Fibroblast of lung (primary cell): ENCODE measurements around the gene BAIAP2. TPM values are rescaled to one million over a fixed set of nuclear protein-coding genes. Genes with fewer than 3 reads are reported as not detected.

ENCODE experiments used
- DNase-seq, 2 donors: peaks; one replicate each; pipeline versions ENCODE4 v3.0.0 to v3.0.0-alpha.2; 2010; ENCODE audit warnings: low read depth in 2 of 2
- H2AFZ ChIP-seq: 2 replicates; pipeline ENCODE4 v1.5.1; 2012; ENCODE audit warnings: low read length, control low read depth, inconsistent platforms
- H3K27ac ChIP-seq: 2 replicates; pipeline ENCODE4 v1.5.1; 2011; ENCODE audit warnings: low read length, control low read depth; ENCODE audit not compliant: insufficient read depth
- H3K27me3 ChIP-seq: 2 replicates; pipeline ENCODE4 v1.5.1; 2011; ENCODE audit warnings: mild to moderate bottlenecking, low read length; ENCODE audit not compliant: control insufficient read depth, insufficient read depth
- H3K36me3 ChIP-seq: 2 replicates; pipeline ENCODE4 v1.5.1; 2011; ENCODE audit warnings: low read length; ENCODE audit not compliant: control insufficient read depth, insufficient read depth
- H3K4me1 ChIP-seq: 2 replicates; pipeline ENCODE4 v1.5.1; 2011; ENCODE audit warnings: low read length; ENCODE audit not compliant: control insufficient read depth, insufficient read depth; ENCODE audit errors: extremely low read depth
- H3K4me2 ChIP-seq: 2 replicates; pipeline ENCODE4 v1.5.1; 2011; ENCODE audit warnings: low read length, control low read depth; ENCODE audit not compliant: insufficient read depth; ENCODE audit errors: extremely low read depth
- H3K4me3 ChIP-seq, 4 experiments: fragments of 200-600 bp in 1 of 4; sonication (generic) in 1 of 4; replicated peaks in 1 of 4; 2 replicates each; pipeline ENCODE4 v1.5.1; 2011 to 2016; ENCODE audit warnings: low read length in 4 of 4, low read depth in 3 of 4, mild to moderate bottlenecking in 3 of 4, control low read depth in 2 of 4, inconsistent platforms in 1 of 4, mixed read lengths in 1 of 4; ENCODE audit not compliant: insufficient read depth in 1 of 4; ENCODE audit errors: control extremely low read depth in 1 of 4
- H3K79me2 ChIP-seq: 2 replicates; pipeline ENCODE4 v1.5.1; 2012; ENCODE audit warnings: mild to moderate bottlenecking, low read length, inconsistent platforms; ENCODE audit not compliant: control insufficient read depth, insufficient read depth
- H3K9ac ChIP-seq: 2 replicates; pipeline ENCODE4 v1.5.1; 2011; ENCODE audit warnings: mild to moderate bottlenecking, low read length, control low read depth; ENCODE audit not compliant: insufficient read depth
- H3K9me3 ChIP-seq: 2 replicates; pipeline ENCODE4 v1.5.1; 2012; ENCODE audit warnings: low read depth, low read length; ENCODE audit not compliant: control insufficient read depth, insufficient read depth
- H4K20me1 ChIP-seq: 2 replicates; pipeline ENCODE4 v1.5.1; 2011; ENCODE audit warnings: low read length; ENCODE audit not compliant: control insufficient read depth, insufficient read depth; ENCODE audit errors: extremely low read depth
- CTCF ChIP-seq, 2 donors: IDR thresholded peaks in 1 of 2; conservative IDR thresholded peaks in 1 of 2; 1 replicate in 1 of 2; 2 replicates in 1 of 2; pipeline ENCODE4 v1.5.1; 2011 to 2012; ENCODE audit warnings: low read length in 2 of 2, control low read depth in 1 of 2, inconsistent platforms in 1 of 2, low read depth in 1 of 2, mild to moderate bottlenecking in 1 of 2
- EZH2 ChIP-seq: IDR thresholded peaks from 2 replicates; pipeline ENCODE4 v1.5.1; 2012; ENCODE audit warnings: low read length, control low read depth, mild to moderate bottlenecking; ENCODE audit errors: missing control alignments
- polyA plus RNA-seq, 2 donors: library from polyadenylated mRNA; depleted of rRNA in 1 of 2; stranded (reverse) in 1 of 2; unstranded in 1 of 2; fragments of >200 nt; gene quantifications; 2 replicates each; pipeline ENCODE4 v1.2.1, GENCODE V29; 2011 to 2012; ENCODE audit warnings: missing spikeins in 1 of 2
- total RNA-seq: library from RNA; depleted of rRNA; stranded (reverse); fragments of >200 nt; gene quantifications from 2 replicates; pipeline ENCODE4 v1.2.1, GENCODE V29; 2014

The BAIAP2 gene
- total and polyA plus RNA-seq, 2 donors (not counting 1 experiment from before 2014, with no cell fraction given), result 6.0 to 13.4 TPM

DNA sequence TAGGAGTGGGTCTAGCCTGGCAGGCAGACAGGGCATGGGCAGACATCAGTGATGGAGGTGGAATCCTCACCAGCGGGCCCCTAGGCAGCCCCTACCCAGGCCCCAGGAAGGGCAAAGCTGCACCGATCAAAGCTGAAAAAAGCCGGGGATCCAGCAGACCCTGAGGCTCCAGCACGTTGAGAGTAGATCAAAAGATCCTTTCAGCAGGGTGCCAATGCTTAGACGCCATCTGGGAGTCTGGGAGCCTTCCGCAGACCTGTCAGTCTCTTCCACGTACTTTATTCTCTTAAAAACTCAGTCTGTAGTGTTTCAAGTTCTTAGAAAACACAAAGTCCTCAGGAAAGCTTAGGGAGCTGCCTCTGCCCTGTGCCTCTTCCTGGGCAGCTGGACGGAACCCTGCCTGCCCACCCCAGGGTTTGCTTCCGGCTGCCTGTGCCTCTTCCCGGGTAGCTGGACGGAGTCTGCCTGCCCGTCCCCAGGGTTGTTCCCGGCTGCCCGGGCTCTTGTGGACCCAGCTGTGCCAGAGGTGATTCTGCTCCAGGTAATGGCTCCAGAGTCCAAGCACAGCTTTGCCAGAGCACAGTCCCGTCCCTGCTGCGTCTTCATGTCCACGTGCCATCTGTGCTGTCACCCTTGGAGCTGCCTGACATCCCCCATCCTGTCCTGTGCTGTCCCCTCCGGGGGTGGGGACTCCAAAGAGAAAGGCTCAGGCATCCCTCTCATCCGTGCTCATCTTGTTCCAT, 79.6 kb downstream of the BAIAP2 start:
- Histone ChIP-seq H3K9ac (no peak overlapping the region), H3K27ac (no peak overlapping the region), H3K27me3 (no peaks in the 10 kb centered on the region), H3K4me3 (no peak overlapping the region), H2AFZ (no peak overlapping the region), H3K9me3 (no peaks in the 10 kb centered on the region), H3K36me3 (no peaks in the 10 kb centered on the region), H4K20me1 (no peaks in the 10 kb centered on the region), H3K79me2 (no peaks in the 10 kb centered on the region), H3K4me2 (no peak overlapping the region), H3K4me1 (no peaks in the 10 kb centered on the region)
- DNase-seq, result no peak
- no peak for TF ChIP-seq EZH2
- no peak for TF ChIP-seq CTCF (conservative IDR thresholded peaks at IDR 0.05 in 1 of 2, IDR thresholded peaks at IDR 0.05 in 1 of 2; ENCODE audit: low read depth in 1 of 2, low read length in 2 of 2)

DNA sequence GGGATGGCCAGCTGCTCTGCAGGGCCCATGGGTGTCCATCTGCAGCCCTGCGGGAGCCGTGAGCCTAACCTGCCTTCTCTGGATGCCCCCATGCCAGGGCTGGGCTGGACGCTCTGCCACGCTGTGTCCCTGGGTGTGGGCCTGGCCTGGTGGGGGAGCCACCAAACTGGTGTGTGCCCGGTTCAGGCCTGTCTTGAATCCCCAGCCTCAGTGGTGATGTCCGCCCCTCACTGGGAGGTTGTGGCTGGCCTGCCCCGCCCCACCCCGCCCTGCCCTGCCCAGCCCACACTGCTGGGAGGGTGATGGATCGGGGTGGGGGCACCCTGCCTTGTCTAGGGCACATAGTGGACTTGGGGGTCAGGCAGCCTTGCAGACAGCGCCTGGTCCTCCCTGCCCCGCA, 80.3 kb downstream of the BAIAP2 start:
- Histone ChIP-seq H3K79me2 (no peaks in the 10 kb centered on the region), H4K20me1 (no peaks in the 10 kb centered on the region), H3K4me1 (no peaks in the 10 kb centered on the region), H3K4me3 (no peak overlapping the region), H3K9ac (no peak overlapping the region), H3K27ac (no peak overlapping the region), H3K27me3 (no peaks in the 10 kb centered on the region), H2AFZ (no peak overlapping the region), H3K36me3 (no peaks in the 10 kb centered on the region), H3K9me3 (no peaks in the 10 kb centered on the region), H3K4me2 (no peak overlapping the region)
- TF ChIP-seq CTCF (conservative IDR thresholded peaks at IDR 0.05 in 1 of 2, IDR thresholded peaks at IDR 0.05 in 1 of 2; ENCODE audit: low read depth in 1 of 2, low read length in 2 of 2), result no peak
- TF ChIP-seq EZH2, result no peak
- no peak for DNase-seq

GRCh38 chr17:81115749-81116464, 81.0 kb downstream of the BAIAP2 start:
- H3K9me3 ChIP-seq, result no peaks in the 10 kb centered on the region
- H3K4me2 ChIP-seq, result no peak overlapping the region
- no peak overlapping the region for H2AFZ ChIP-seq
- no peaks in the 10 kb centered on the region for H3K4me1 ChIP-seq
- no peak for DNase-seq
- H3K9ac ChIP-seq, result no peak overlapping the region
- no peaks in the 10 kb centered on the region for H3K79me2 ChIP-seq
- no peaks in the 10 kb centered on the region for H3K36me3 ChIP-seq
- H3K4me3 ChIP-seq, result no peak overlapping the region
- H4K20me1 ChIP-seq, result no peaks in the 10 kb centered on the region
- no peaks in the 10 kb centered on the region for H3K27me3 ChIP-seq
- H3K27ac ChIP-seq, result no peak overlapping the region
- TF ChIP-seq CTCF (conservative IDR thresholded peaks at IDR 0.05 in 1 of 2, IDR thresholded peaks at IDR 0.05 in 1 of 2; ENCODE audit: low read depth in 1 of 2, low read length in 2 of 2), result no peak
- TF ChIP-seq EZH2, result no peak
